ENCODE measurements around the gene SPATA31C1.
"Not testable (repeated sequence)": the region's sequence is repeated elsewhere in the genome, so short reads cannot be mapped to it uniquely, and the experiment has no call there.

Gene SPATA31C1

DNA sequence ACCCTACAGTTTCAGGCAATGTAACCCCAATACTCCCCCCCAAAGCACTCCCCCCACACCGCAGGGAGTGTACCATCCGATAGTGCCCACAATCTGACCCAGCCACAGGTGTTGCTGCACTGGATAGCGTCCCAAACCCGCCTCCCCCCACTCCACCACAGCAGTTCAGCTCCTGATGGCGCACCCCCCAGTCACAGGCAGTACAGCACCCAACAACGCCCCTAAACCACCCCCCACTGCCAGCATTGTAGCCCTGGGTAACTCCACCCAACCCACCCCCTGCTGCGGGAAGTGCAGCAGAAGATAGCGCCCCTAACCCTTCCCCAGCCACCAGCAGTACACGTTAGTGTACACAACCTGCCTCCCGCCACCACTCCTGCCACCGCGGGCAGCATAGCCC, 20.6 kb downstream of the SPATA31C1 start:
- DNase-seq (ENCODE audit: low spot score) = not testable (repeated sequence)

DNA sequence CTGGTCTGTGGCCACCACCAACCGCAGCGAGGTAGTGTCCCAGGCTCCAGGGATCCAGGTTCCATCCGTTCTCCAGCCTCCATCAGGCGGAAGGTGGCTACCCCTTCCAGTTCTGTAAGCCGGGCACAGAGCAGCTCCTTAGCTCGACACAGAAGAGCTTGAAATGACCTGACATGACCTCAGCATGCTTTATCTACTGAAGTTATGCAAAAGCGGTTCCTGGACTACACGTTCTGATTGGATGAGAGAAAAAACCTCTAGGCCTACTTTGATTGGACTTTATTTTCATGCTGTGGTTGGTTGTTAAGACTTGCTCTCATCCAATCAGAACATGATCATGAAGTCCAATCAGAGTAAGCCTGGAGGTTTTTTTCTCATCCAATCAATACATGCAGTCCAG, 21.3 kb downstream of the SPATA31C1 start:
- not testable (repeated sequence) for DNase-seq (ENCODE audit: low spot score)

DNA sequence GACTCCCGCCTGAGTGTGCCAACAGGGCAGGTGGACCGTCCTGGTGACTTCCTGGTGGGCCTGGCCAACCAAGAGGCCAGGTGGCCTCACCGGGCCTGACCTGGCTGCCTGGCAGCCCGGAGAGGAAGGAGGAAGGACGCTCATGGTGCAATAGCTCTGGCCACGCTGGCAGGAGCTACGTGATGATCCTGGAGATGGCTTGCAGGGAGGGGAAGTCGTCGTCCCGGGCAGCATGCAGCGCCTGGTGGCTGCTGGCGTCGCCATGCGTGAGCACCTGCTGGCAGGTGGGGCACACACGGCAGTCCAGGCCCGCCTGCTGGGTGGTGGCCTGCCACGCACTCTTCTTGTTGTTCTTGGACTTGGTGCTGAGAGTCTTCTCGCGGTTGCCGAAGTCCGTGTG, 26.3 kb downstream of the SPATA31C1 start:
- DNase-seq (ENCODE audit: low spot score) = no peak

DNA sequence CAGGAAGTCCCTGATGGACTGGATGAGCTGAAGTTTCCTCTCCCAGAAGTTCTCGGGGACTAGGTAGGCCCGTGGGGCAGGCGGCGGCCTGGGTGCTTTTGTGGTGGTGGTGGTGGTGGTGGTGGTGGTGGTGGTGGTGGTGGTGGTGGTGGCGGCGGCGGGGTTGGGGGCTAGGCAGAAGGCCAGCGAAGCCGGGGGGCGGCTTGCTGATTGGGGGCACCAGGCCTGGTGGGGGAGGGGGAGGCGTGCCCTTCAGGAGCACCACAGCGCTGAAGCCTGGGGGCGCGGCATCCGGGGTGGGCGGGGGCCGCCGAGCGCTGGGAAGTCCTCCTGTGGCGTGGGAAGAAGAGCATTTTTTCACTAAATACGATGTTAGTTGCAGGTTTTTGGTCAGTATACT, 26.9 kb downstream of the SPATA31C1 start:
- DNase-seq (ENCODE audit: low spot score) = no peak

- no peak for DNase-seq (ENCODE audit: low spot score)
Measured at GRCh38 chr9:87950296-87950695, 32.5 kb downstream of the SPATA31C1 start.

DNA sequence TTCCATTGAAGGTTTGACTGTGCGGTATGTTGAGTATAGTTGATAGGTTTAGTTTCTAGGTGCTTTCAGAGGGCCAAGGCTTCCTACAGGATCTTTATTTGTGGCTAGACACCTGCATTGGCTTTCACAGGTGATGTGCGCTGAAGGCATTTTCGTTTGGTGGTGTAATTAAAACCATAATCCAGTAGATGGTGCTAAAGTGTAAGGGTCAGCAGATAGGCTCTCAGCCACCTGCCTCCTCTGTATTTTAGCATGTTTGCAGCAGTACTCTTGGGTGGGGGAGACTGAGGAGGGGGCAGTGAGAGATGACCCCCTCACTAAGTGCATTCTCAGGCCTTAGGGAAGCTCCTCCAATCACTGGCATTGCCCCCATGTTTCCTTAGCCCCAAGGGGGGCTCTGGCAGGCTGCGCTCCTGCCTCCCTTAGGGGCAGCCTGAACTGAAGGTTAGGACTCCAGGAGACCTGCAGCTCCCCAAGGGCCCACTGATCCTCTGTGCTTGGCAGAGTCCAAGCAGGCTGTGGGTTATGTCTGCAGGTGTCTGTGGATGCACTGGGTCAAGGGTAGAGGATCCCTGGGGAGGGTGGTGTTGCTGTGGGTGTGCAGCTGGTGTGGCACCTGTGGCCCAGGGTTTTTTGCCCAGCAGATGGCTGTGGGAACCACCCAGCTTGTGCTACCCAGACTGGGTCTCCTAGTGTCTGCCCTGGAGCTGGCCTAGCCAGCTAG, 33.2 kb downstream of the SPATA31C1 start:
- peak; percentile 35 for DNase-seq (ENCODE audit: low spot score)

- no peak for DNase-seq (ENCODE audit: low spot score)
Measured at GRCh38 chr9:87954230-87954629, 36.5 kb downstream of the SPATA31C1 start.

DNA sequence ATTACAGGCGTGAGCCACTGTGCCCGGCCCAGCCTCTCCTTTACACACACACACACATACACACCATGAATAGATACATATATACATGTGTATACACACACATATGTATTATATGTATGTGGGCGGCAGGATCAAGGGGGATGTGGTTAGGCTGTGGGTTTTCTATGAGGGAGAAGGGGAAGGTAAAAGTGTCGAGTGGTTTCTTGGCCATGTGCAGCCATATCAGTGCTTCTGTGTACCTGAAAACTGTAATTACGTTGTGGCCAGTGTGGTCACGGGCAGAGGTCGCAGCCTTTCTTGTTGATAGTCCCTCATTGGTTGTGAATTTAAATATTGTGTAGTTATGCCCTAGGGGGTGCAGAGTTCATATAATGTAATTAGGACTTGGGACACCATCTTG, 40.1 kb downstream of the SPATA31C1 start:
- DNase-seq (ENCODE audit: low spot score) = peak; percentile 58

- DNase-seq (ENCODE audit: low spot score) = no peak
Measured at GRCh38 chr9:87958591-87958990, 40.8 kb downstream of the SPATA31C1 start.

GRCh38 chr9:87959916-87960581, 42.3 kb downstream of the SPATA31C1 start:
- no peak for DNase-seq (ENCODE audit: low spot score)

- no peak for DNase-seq (ENCODE audit: low spot score)
Measured at GRCh38 chr9:87963770-87964169, 46.0 kb downstream of the SPATA31C1 start.

DNA sequence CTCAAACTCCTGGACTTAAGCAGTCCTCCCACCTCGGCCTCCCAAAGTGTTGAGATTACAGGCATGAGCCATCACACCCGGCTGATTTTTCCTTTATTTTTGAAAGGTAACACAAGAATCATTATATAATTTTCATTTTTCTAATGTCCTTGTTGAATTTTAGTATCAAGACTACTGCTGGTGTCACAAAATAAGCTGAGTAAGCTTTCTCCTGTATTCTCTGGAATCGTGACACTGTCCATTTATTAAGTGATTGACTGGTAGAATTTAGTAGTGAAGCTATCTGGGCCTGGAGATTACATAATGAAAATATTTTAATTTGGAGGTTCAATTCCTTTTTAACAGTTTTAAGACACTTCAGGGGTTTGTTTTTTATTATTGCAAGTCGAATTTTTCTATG, 47.1 kb downstream of the SPATA31C1 start:
- DNase-seq (ENCODE audit: low spot score) = no peak

GRCh38 chr9:87968155-87968554, 50.4 kb downstream of the SPATA31C1 start:
- DNase-seq (ENCODE audit: low spot score) = no peak

DNA sequence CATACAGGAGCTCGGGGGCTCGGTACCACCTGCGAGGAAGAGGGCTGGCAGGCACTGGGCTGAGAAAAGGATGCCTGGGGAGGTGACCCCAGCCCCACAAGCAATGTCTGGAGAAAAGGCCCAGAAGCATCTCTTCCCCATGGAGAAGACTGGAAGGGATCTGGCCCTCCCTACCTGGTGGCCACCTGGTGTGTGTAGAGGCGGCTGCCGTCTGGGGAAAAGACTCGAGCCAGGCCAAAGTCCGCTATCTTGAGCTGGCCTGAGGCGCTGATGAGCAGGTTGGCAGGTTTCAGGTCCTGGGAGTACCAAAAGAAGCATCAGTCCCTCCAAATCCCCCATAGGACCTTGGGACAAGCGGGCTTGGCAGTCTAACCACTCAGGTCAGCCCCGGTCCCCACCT, 52.8 kb downstream of the SPATA31C1 start:
- no peak for DNase-seq (ENCODE audit: low spot score)

DNA sequence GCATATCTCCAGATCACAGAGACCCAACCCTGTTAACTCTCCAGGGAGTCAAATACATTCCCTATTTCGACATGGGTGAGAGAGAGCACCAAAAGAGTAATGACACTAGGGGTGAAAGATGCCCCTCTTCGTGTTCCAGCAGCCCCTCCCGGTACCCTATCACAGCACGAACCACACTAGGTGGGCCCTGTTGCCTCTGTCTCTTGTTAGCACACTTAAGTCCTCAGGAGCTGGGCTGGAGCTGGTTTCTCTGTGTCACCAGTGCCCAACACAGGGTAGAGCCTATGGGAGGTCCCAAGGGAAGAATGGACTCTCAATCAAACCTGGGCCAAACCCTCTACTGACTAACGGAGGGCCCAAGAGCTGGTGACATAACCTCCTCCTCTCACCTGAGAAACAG, 55.4 kb downstream of the SPATA31C1 start:
- no peak for DNase-seq (ENCODE audit: low spot score)
